Naive B cell (primary cell): Measurements from ENCODE around the gene RSU1. TPM values are rescaled to one million over a fixed set of nuclear protein-coding genes. Genes with fewer than 3 reads are reported as not detected.

Source experiments
- ATAC-seq, 2 donors: fragments of 150-1000 bp; cut with Tn5 transposase; 2 replicates each; pipeline ENCODE4 v1.10.0; 2021; ENCODE audit warnings: low read depth in 2 of 2, mild to moderate bottlenecking in 2 of 2, moderate library complexity in 2 of 2
- DNase-seq: peaks from one replicate; pipeline ENCODE4 v3.0.0; 2022
- H3K27ac Mint-ChIP-seq, 6 donors: one replicate each; pipeline ENCODE4 v1.8.0; 2020 to 2022; ENCODE audit warnings: mild to moderate bottlenecking in 6 of 6, mixed read lengths in 6 of 6, moderate library complexity in 5 of 6, inconsistent platforms in 2 of 6
- H3K27me3 Mint-ChIP-seq, 3 donors: one replicate each; pipeline ENCODE4 v1.8.0; 2021 to 2022; ENCODE audit warnings: mixed read lengths in 3 of 3, mild to moderate bottlenecking in 1 of 3
- H3K36me3 Mint-ChIP-seq, 2 donors: one replicate each; pipeline ENCODE4 v1.8.0; 2020 to 2022; ENCODE audit warnings: mixed read lengths in 2 of 2, inconsistent platforms in 1 of 2, mild to moderate bottlenecking in 1 of 2
- H3K4me1 Mint-ChIP-seq, 3 donors: one replicate each; pipeline ENCODE4 v1.8.0; 2020 to 2022; ENCODE audit warnings: mixed read lengths in 3 of 3, inconsistent platforms in 1 of 3, mild to moderate bottlenecking in 1 of 3, moderate library complexity in 1 of 3
- H3K4me3 Mint-ChIP-seq, 8 donors: one replicate each; pipeline ENCODE4 v1.8.0; 2020 to 2022; ENCODE audit warnings: mild to moderate bottlenecking in 8 of 8, mixed read lengths in 8 of 8, moderate library complexity in 8 of 8, inconsistent platforms in 2 of 8
- H3K9me3 Mint-ChIP-seq, 7 donors: one replicate each; pipeline ENCODE4 v1.8.0; 2020 to 2022; ENCODE audit warnings: mixed read lengths in 7 of 7, mild to moderate bottlenecking in 5 of 7, inconsistent platforms in 2 of 7, moderate library complexity in 1 of 7
- polyA plus RNA-seq, 6 donors: library from polyadenylated mRNA; unstranded; fragments of 300-500 nt; fragmentation: Illumina TruSeq; gene quantifications; one replicate each; pipeline ENCODE4 v1.2.3, GENCODE V29; 2021; ENCODE audit warnings: low read depth in 6 of 6

RSU1 gene
- polyA plus RNA-seq, result 100 to 1,000 TPM in 5 of 6 donors, 10 to 100 TPM in 1; 86.6 to 125 (median 104) TPM

DNA sequence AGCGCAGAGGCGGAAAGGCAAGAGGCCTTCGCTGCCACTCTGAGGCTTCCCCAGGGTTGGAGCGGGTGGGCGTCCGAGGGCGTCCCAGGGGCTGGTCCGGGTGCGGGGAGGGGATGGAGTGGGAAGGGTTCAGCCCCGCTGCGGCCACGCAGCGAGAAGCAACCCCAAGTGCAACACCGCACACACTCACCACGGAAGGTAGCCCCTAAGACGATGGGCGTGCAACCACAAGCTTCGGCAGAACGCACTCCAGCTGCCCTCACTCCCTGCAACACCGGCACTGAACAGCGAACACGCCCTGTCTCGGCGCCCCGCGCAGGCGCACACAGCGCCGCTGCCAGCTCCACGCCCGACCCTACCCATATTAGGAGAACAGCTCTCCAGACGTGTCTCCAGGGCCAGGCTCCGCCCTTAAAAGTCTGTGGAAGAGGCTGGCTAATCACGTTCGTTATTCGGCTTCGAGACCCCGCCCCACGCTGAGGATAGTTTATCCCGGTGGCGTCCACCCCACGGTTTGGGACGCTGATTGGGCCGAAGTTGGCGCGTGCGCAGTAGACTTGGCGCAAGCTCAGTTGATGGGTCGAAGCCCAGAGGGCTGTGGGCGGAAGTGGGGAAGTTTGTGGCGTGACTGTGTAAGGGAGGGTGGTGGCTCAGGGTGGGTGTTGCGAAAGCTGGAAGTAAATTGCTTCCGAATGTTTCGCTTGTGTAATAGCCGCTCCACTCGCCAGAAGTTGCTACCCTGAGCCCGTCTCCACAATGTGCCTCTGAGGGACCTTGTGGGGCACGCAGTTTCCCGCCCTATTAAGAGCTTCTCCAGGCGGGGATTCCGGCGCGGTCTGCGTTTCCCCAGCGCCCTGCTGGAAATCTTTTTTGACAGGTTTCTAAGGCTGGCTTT is at the start of gene RSU1:
TSS of gene RSU1 (minus strand) at position 300 of the 895 bp plus-strand sequence. CDS start 343 bp downstream, outside the sequence.
- peak within 1 kb of the TSS; percentile 82 to 97 (median 96) for H3K4me3 Mint-ChIP-seq
- peaks cover 9 to 15% of the 10 kb centered on the region in 2 donors for H3K36me3 Mint-ChIP-seq
- peaks cover 24 to 35% (median 25%) of the 10 kb centered on the region in 3 donors for H3K4me1 Mint-ChIP-seq
- ATAC-seq (peak; percentile 92 to 93), DNase-seq (peak; percentile 100)
- peaks cover 0 to 15% (median 9%) of the 10 kb centered on the region in 7 donors for H3K9me3 Mint-ChIP-seq
- peaks cover 0 to 25% (median 4%) of the 10 kb centered on the region in 3 donors for H3K27me3 Mint-ChIP-seq
- peak within 1 kb of the TSS; percentile 81 to 96 (median 92) for H3K27ac Mint-ChIP-seq

DNA sequence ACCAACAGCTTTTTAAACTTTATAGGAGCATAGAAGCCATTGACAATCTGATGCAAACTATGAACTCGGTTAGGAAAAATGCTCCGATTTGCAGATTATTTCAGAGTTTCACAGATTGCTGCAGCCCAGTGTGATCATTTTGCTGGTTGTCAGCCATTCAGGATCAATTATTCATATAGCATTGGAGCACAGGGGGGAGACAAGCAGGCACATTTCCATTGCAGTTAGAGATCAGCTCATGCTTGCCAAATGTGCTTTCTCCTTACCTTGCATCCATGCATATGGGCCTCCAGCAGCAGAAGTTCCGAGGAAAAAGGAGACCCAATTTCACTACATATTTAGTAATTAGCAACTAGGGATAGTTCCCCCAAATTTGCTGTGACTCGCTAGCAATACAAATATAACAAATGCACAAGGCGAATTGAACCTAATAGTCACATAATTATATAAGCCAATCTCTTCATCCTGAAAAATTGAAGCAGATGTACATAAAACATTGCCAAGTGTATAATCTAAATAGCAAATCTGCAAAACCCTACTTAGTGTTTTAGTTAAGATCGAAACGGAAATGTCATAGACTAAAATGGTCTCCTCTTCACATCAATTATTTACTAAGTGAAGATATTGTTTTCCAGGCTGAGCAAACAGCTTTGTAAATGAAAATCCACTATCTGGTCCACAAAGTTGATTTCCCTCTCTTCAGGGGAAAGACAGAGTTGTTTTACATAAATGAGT is 49.5 kb upstream of the RSU1 start:
- H3K4me1 Mint-ChIP-seq, result no peaks in the 10 kb centered on the region
- H3K27me3 Mint-ChIP-seq, result peaks cover 0 to 11% (median 8%) of the 10 kb centered on the region in 3 donors
- H3K27ac Mint-ChIP-seq, result no peak overlapping the region
- no peak for DNase-seq
- peaks cover 0 to 8% of the 10 kb centered on the region in 2 donors for H3K36me3 Mint-ChIP-seq
- H3K4me3 Mint-ChIP-seq, result no peak overlapping the region
- peaks cover 0 to 8% (median 3%) of the 10 kb centered on the region in 7 donors for H3K9me3 Mint-ChIP-seq
- no peak for ATAC-seq

DNA sequence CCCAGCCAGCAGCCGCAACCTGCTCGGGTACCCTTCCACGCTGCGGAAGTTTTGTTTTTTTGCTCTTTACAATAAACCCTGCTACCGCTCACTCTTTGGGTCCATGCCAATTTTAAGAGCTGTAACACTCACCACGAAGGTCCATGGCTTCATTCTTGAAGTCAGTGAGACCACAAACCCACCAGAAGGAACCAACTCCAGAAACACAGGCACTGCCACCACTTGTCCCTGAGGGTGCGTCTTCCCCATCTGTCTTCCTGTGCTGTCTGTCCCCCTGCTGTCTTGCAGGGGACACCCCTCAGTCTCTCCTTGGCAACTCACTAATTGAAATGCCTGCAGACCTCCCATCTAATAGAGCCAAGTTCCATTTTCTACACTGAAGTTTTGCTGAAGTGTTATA is 48.5 kb upstream of the RSU1 start:
- Mint-ChIP-seq H3K9me3 (peaks cover under 1 to 10% (median 3%) of the 10 kb centered on the region in 7 donors), H3K4me3 (no peak overlapping the region), H3K36me3 (peaks cover 4 to 8% of the 10 kb centered on the region in 2 donors), H3K4me1 (no peaks in the 10 kb centered on the region), H3K27me3 (peaks cover 0 to 11% (median 8%) of the 10 kb centered on the region in 3 donors), H3K27ac (no peak overlapping the region)
- no peak for ATAC-seq
- DNase-seq, result no peak

DNA sequence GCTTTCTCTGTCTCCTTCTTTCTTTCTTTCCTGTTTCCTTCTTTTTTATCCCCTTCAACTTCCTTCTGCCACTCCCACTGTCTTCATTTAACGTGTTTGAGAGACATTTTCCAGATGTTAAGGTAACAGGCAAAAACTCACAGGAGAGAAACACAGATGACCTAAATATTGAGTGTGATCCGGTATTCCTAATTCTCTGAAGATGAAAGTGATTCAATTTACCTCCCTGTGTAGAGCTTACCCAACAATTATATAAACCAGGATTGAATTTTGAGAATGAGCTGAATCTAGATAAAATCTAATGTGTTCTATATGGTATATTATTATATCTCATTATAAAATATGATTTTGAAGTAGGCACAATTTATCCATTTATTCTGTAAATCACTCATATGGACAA is 46.5 kb upstream of the RSU1 start:
- Mint-ChIP-seq H3K36me3 (peaks cover 4 to 8% of the 10 kb centered on the region in 2 donors), H3K27me3 (peaks cover 0 to 11% (median 8%) of the 10 kb centered on the region in 3 donors), H3K4me3 (no peak overlapping the region), H3K9me3 (peaks cover 3 to 17% (median 6%) of the 10 kb centered on the region in 7 donors), H3K4me1 (no peaks in the 10 kb centered on the region), H3K27ac (peak overlapping the region in 1 of 6 donors; percentile 71)
- no peak for DNase-seq
- no peak for ATAC-seq

DNA sequence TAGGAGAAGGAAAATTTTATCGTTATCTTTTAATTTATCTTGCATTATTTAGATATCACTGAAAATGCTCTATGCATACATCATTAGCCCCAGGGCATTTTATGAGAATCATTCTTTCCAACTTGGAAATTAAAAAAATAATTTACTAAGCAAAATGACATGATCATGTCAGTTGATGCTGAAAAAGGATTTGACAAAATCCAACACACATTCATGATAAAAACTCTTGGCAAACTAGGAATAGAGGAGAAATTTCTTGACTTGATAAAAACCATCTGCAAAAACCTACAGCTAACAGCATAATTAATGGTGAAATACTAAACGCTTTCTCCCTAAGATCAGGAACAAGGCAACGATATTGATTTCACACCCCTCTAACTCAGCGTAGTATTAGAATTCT is 40.2 kb upstream of the RSU1 start:
- DNase-seq, result no peak
- H3K4me3 Mint-ChIP-seq, result no peak overlapping the region

DNA sequence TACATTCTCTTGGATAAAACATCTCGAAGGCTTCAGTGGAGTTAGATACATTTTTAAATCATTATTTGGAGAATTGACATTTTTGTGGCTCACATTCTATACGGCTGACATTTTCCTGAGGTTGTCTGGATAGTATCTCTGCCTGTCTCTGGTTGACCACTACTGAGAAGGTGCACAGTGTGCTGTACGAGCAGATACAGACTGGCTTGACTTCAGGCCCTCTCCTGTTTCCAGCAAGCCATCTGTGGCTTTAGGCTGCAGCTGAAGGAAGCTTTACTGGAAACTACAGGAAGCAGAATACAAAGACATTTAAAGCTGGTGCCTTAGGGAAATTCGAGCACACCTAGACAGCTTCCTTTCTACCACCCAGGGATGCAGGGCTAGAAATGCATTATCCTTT is 39.3 kb upstream of the RSU1 start:
- Mint-ChIP-seq H3K27ac (no peak overlapping the region), H3K27me3 (no peaks in the 10 kb centered on the region), H3K9me3 (peaks cover 0 to 9% (median 5%) of the 10 kb centered on the region in 7 donors), H3K4me1 (no peaks in the 10 kb centered on the region), H3K36me3 (peaks cover 0 to 2% of the 10 kb centered on the region in 2 donors), H3K4me3 (no peak overlapping the region)
- no peak for DNase-seq
- ATAC-seq, result no peak

More for the DNA sequence above, 40.2 kb upstream of the RSU1 start:
- Mint-ChIP-seq H3K27me3 (no peaks in the 10 kb centered on the region), H3K36me3 (peaks cover 0 to 4% of the 10 kb centered on the region in 2 donors), H3K4me1 (no peaks in the 10 kb centered on the region), H3K9me3 (peaks cover 0 to 9% (median 5%) of the 10 kb centered on the region in 7 donors), H3K27ac (no peak overlapping the region)
- ATAC-seq, result no peak

DNA sequence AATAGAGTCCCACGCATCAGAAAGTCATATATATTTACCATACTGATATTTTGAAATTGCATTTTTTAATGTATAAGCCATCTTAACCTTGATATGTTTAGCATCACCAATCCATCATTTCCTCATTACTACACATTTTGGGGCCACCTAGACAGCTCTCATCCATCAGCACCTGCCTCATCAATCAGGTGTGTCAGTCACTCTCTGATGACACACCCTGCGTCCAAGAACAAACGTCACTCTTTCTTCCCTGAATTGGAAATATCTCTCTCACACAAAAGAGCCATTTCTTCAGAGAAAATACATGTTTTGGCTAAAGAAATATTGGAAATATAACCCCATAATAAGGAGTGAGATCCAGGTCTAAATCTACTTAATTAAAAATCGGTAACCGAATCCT is 38.9 kb upstream of the RSU1 start:
- Mint-ChIP-seq H3K9me3 (peaks cover 0 to 9% (median 5%) of the 10 kb centered on the region in 7 donors), H3K27ac (no peak overlapping the region), H3K4me3 (no peak overlapping the region), H3K36me3 (no peaks in the 10 kb centered on the region), H3K4me1 (no peaks in the 10 kb centered on the region), H3K27me3 (no peaks in the 10 kb centered on the region)
- ATAC-seq, result no peak
- DNase-seq, result no peak

DNA sequence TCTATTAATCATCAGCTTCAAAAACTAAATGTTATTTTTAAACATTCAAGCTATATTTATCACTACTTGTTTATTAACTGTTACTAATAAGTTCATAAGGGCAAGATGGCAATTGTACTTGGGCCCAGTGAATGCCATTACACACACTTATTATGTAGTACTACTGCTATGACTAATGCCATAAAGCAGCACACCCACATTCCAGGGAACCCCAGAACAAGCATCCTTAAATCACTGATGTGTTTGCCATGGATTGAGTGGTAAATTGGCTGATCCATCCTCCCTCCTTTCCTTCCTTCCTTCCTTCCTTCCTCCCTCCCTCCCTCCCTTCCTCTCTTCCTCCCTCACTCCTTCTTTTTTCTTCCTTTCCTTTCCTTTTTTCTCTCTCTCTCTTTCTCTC is 37.4 kb upstream of the RSU1 start:
- Mint-ChIP-seq H3K27ac (no peak overlapping the region), H3K36me3 (no peaks in the 10 kb centered on the region), H3K27me3 (no peaks in the 10 kb centered on the region), H3K9me3 (no peaks in the 10 kb centered on the region), H3K4me3 (no peak overlapping the region), H3K4me1 (no peaks in the 10 kb centered on the region)
- DNase-seq (no peak), ATAC-seq (no peak)

DNA sequence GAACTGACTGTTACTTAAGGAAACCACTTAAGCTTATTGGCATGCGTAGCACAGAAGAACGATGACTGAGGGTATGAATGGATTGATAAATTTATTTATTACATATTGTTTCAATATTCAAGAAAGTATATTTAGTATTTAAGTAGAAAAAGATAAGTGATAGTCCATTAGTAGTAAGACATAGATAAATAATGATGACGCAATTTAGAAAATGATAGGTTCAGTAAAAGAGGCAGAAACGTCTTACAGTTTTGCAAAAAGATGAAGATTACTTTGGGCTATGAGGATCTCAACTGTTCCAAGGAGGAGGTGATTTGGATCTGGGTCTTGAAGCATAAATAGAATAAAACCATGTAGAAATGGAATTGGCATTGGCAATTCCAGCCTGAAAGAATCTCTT is 36.6 kb upstream of the RSU1 start:
- no peak for DNase-seq
- Mint-ChIP-seq H3K4me3 (no peak overlapping the region), H3K27me3 (no peaks in the 10 kb centered on the region), H3K36me3 (no peaks in the 10 kb centered on the region), H3K27ac (peak overlapping the region in 1 of 6 donors; percentile 2), H3K9me3 (no peaks in the 10 kb centered on the region), H3K4me1 (no peaks in the 10 kb centered on the region)
- ATAC-seq, result no peak

DNA sequence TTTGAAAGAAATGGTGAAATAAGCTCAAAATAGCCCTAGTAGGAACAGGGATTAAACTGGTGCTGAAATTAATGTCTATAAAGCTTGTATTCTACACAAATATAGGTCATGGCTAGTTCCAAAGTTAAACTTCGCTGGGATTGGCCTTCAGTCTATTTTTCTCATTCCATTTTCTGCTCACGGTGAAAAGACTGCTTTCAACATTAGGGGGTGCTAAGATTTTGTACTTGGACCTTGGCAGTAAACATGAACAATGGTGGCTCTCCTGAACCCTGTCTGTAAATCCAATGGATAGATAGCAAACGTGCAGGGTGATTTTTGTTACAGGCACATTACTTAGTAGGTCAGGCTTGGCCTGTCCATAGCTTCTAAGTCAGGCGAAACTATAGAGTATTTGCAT is 36.0 kb upstream of the RSU1 start:
- Mint-ChIP-seq H3K36me3 (no peaks in the 10 kb centered on the region), H3K4me1 (no peaks in the 10 kb centered on the region), H3K27ac (no peak overlapping the region), H3K9me3 (no peaks in the 10 kb centered on the region), H3K27me3 (no peaks in the 10 kb centered on the region), H3K4me3 (no peak overlapping the region)
- DNase-seq (no peak), ATAC-seq (no peak)

DNA sequence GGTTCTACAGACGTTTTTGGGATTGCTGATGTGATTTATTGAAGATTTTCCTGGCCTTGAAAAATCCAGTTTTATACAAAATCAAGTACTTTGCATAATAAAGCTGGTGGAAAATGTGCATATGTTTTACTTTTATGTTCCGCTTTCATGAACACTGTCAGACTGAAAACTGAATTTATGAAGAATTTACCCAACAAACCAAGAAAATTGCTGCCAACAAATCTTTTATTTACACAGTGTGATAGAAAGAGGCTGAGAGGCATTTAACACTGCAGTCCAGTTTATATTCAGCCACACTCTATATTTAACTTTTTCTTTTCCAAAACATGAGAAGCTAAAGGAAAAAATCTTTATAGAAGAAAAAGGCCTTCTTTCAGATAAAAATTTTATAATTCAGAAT is 35.4 kb upstream of the RSU1 start:
- ATAC-seq (no peak), DNase-seq (no peak)
- Mint-ChIP-seq H3K4me3 (no peak overlapping the region), H3K27me3 (no peaks in the 10 kb centered on the region), H3K4me1 (no peaks in the 10 kb centered on the region), H3K9me3 (no peaks in the 10 kb centered on the region), H3K27ac (no peak overlapping the region), H3K36me3 (no peaks in the 10 kb centered on the region)

DNA sequence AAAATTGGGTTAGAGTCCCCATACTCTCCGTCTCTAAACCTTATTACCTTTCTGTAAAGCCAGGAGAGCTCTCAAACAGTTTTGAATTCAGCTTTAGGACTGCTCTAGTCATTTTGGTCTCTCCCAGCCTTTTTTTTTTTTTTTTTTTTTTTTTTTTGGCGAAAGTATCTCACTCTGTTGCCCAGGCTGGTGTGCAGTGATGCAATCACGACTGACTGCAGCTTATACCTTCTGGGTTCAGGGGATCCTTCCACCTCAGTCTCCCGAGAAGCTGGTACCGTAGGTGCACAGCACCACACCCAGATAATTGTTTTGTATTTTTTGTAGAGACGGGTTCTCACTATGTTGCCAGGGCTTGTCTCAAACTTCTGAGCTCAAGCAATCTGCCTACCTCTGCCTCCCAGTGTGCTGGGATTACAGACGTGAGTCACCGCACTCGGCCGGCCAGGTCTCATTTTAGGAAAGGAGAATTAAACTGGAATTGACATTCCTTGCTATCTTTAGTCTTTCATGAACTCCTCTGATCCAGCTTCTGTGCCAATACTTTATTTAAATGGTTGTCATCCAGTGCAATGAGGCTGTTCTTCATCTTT is 31.4 kb upstream of the RSU1 start:
- no peaks in the 10 kb centered on the region for H3K9me3 Mint-ChIP-seq

DNA sequence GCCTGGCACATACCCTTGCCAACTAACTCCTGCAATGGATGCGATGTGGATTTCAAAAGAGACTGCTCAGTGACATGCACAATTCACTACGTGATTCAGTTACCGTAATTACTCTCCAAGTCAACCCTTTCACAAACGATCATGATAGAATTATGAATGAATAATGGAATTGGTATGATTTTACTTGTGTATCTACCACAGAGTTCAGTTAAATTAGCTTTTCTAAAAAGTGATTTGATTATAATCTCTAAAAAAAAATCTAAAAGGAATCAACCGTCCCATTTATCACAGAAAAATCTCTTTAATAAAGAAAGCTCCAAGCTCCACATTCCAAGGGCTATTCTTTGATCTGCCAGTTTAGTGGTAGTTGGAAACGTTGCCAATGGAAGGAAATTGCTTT is 30.4 kb upstream of the RSU1 start:
- Mint-ChIP-seq H3K27me3 (peaks cover 0 to 6% (median 0%) of the 10 kb centered on the region in 3 donors), H3K4me1 (no peaks in the 10 kb centered on the region), H3K36me3 (no peaks in the 10 kb centered on the region), H3K4me3 (no peak overlapping the region), H3K27ac (no peak overlapping the region), H3K9me3 (no peaks in the 10 kb centered on the region)
- ATAC-seq (no peak), DNase-seq (no peak)

More for the DNA sequence above, 31.4 kb upstream of the RSU1 start:
- Mint-ChIP-seq H3K27ac (no peak overlapping the region), H3K36me3 (no peaks in the 10 kb centered on the region), H3K4me1 (no peaks in the 10 kb centered on the region), H3K4me3 (no peak overlapping the region), H3K27me3 (no peaks in the 10 kb centered on the region)
- no peak for DNase-seq
- ATAC-seq, result no peak
